Liver (tissue), 9 donors: Measurements from ENCODE around the gene CTNNBL1. TPM values are rescaled to one million over a fixed set of nuclear protein-coding genes. Genes with fewer than 3 reads are reported as not detected.

Source experiments
- DNase-seq: peaks from one replicate; pipeline ENCODE4 v3.0.0-alpha.2; 2017; ENCODE audit warnings: low spot score
- H3K27ac ChIP-seq, 2 donors: one replicate each; pipeline ENCODE4 v1.7.0; 2013; ENCODE audit warnings: inconsistent platforms in 2 of 2, low read length in 2 of 2, control low read depth in 1 of 2, low read depth in 1 of 2, mild to moderate bottlenecking in 1 of 2
- H3K27me3 ChIP-seq, 4 donors: one replicate each; pipeline versions ENCODE4 v1.6.1 to v1.7.0; 2013; ENCODE audit warnings: low read length in 3 of 4, inconsistent platforms in 1 of 4, mild to moderate bottlenecking in 1 of 4, moderate library complexity in 1 of 4; ENCODE audit not compliant: control insufficient read depth in 4 of 4, insufficient read depth in 4 of 4
- H3K36me3 ChIP-seq, 4 donors: one replicate each; pipeline versions ENCODE4 v1.6.1 to v1.7.0; 2013; ENCODE audit warnings: low read length in 3 of 4, mild to moderate bottlenecking in 3 of 4, low read depth in 1 of 4, moderate library complexity in 1 of 4; ENCODE audit not compliant: control insufficient read depth in 4 of 4, insufficient read depth in 3 of 4
- H3K4me1 ChIP-seq, 4 donors: one replicate each; pipeline versions ENCODE4 v1.6.1 to v1.7.0; 2013; ENCODE audit warnings: low read length in 3 of 4, mild to moderate bottlenecking in 3 of 4, moderate library complexity in 1 of 4; ENCODE audit not compliant: control insufficient read depth in 4 of 4, insufficient read depth in 4 of 4
- H3K4me3 ChIP-seq, 3 donors: one replicate each; pipeline versions ENCODE4 v1.6.1 to v1.7.0; 2013; ENCODE audit warnings: low read length in 3 of 3, control low read depth in 1 of 3, low read depth in 1 of 3, mild to moderate bottlenecking in 1 of 3
- H3K9ac ChIP-seq, 2 donors: one replicate each; pipeline ENCODE4 v1.7.0; 2013; ENCODE audit warnings: low read length in 2 of 2, mild to moderate bottlenecking in 2 of 2, moderate library complexity in 2 of 2, control low read depth in 1 of 2, low read depth in 1 of 2
- H3K9me3 ChIP-seq, 4 donors: one replicate each; pipeline versions ENCODE4 v1.6.1 to v1.7.0; 2013; ENCODE audit warnings: low read length in 3 of 4; ENCODE audit not compliant: control insufficient read depth in 4 of 4
- EGR1 ChIP-seq, 2 donors: IDR thresholded peaks; 2 replicates each; pipeline ENCODE4 v1.6.1; 2016 to 2018; ENCODE audit warnings: antibody characterized with exemption in 2 of 2, low read depth in 2 of 2
- FOXA1 ChIP-seq: IDR thresholded peaks from 2 replicates; pipeline ENCODE4 v1.6.1; 2016; ENCODE audit warnings: antibody characterized with exemption
- FOXA2 ChIP-seq: IDR thresholded peaks from 2 replicates; pipeline ENCODE4 v1.6.1; 2016; ENCODE audit warnings: antibody characterized with exemption
- GABPA ChIP-seq, 2 donors: IDR thresholded peaks in 1 of 2; conservative IDR thresholded peaks in 1 of 2; 2 replicates each; pipeline ENCODE4 v1.6.1; 2016; ENCODE audit warnings: antibody characterized with exemption in 2 of 2, mild to moderate bottlenecking in 1 of 2, moderate library complexity in 1 of 2
- HNF4A ChIP-seq, 2 donors: conservative IDR thresholded peaks; 2 replicates each; pipeline ENCODE4 v1.6.1; 2016; ENCODE audit warnings: antibody characterized with exemption in 2 of 2, mild to moderate bottlenecking in 2 of 2
- HNF4G ChIP-seq: IDR thresholded peaks from 2 replicates; pipeline ENCODE4 v1.6.1; 2016; ENCODE audit warnings: antibody characterized with exemption
- JUND ChIP-seq, 2 donors: IDR thresholded peaks; 2 replicates each; pipeline ENCODE4 v1.6.1; 2016; ENCODE audit warnings: antibody characterized with exemption in 2 of 2
- NR2F2 ChIP-seq: IDR thresholded peaks from 2 replicates; pipeline ENCODE4 v1.6.1; 2016; ENCODE audit warnings: antibody characterized with exemption
- RAD21 ChIP-seq, 2 donors: IDR thresholded peaks; 2 replicates each; pipeline ENCODE4 v1.6.1; 2016; ENCODE audit warnings: antibody characterized with exemption in 2 of 2, mild to moderate bottlenecking in 2 of 2
- RXRA ChIP-seq, 2 donors: IDR thresholded peaks; 2 replicates each; pipeline ENCODE4 v1.6.1; 2017 to 2018; ENCODE audit warnings: antibody characterized with exemption in 2 of 2, mild to moderate bottlenecking in 1 of 2
- SP1 ChIP-seq: IDR thresholded peaks from 2 replicates; pipeline ENCODE4 v1.6.1; 2018; ENCODE audit warnings: antibody characterized with exemption, mild to moderate bottlenecking
- TAF1 ChIP-seq: conservative IDR thresholded peaks from 2 replicates; pipeline ENCODE4 v1.6.1; 2016; ENCODE audit warnings: antibody characterized with exemption, mild to moderate bottlenecking
- YY1 ChIP-seq: IDR thresholded peaks from 2 replicates; pipeline ENCODE4 v1.6.1; 2016; ENCODE audit warnings: antibody characterized with exemption, mild to moderate bottlenecking
- WGBS: extraction: QIAGEN DNeasy Blood & Tissue Kit; methylation state at CpG from one replicate; pipeline ENCODE4 v1.1.7; 2013; 5-methylcytosine and 5-hydroxymethylcytosine counted together
- polyA plus RNA-seq, 2 donors: library from polyadenylated mRNA; stranded (reverse) in 1 of 2; unstranded in 1 of 2; fragments of 200-250 nt in 1 of 2; fragments of >200 nt in 1 of 2; fragmentation: Nextera tagmentation in 1 of 2; extraction: Ambion mirVana in 1 of 2; gene quantifications; one replicate each; pipeline versions ENCODE4 v1.2.1 to v1.2.3, GENCODE V29; 2013 to 2015
- total RNA-seq, 2 donors: library from RNA; depleted of rRNA; stranded (reverse); fragments of >200 nt; gene quantifications; one replicate each; pipeline ENCODE4 v1.2.3, GENCODE V29; 2014
- TF ChIP-seq, protein P1 (sequence below): IDR thresholded peaks from 2 replicates; pipeline ENCODE4 v1.6.1; 2016; ENCODE audit warnings: antibody characterized with exemption
- TF ChIP-seq, protein P2 (sequence below): IDR thresholded peaks from 2 replicates; pipeline ENCODE4 v1.6.1; 2016; ENCODE audit warnings: antibody characterized with exemption
- TF ChIP-seq, protein P3 (sequence below): IDR thresholded peaks from 2 replicates; pipeline ENCODE4 v1.6.1; 2016; ENCODE audit warnings: antibody characterized with exemption
- TF ChIP-seq, protein P4 (sequence below): fragments of 150-350 bp; IDR thresholded peaks from 2 replicates; pipeline ENCODE4 v1.5.1; 2017; ENCODE audit warnings: improper control_type of control experiment, low read depth, low read length; ENCODE audit not compliant: missing input control
- TF ChIP-seq, protein P5 (sequence below): IDR thresholded peaks from 2 replicates; pipeline ENCODE4 v1.6.1; 2016; ENCODE audit warnings: antibody characterized with exemption, mild to moderate bottlenecking
- donor health status: healthy.
- donor health status: healthy.
- donor health status: healthy.
- donor health status: healthy.
- donor health status: healthy.

Gene CTNNBL1
- total and polyA plus RNA-seq, 4 donors, result 18.3 to 25.4 (median 20.3) TPM

DNA sequence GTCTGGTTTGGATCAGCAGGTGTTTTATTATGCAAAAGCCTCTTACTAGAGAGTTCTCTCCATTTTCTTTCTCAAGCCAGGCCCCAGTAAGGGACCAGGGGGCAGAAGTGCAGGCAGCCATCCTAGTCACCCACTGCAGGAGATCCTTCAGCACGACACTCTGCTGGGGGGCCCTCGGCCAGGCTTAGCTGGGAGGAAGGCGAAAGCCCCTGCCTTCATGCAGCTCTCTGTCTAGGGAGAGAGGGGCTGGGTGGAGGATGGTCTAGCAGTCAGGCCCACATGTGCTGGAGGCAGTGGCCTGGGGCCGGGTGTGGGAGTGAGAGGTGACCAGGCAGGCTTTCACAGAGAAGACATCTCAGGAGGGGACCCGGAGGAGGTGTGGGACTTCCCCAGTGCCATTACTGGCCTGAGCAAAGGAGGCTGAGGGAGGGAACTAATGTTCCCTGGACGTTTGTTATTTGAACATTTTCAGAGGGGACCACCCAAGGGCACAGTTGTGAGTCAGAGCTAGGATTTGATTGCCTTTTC lies 175.6 kb downstream of the CTNNBL1 start:
- no peaks in the 10 kb centered on the region for H3K9me3 ChIP-seq
- H3K9ac ChIP-seq, result no peak overlapping the region
- H3K36me3 ChIP-seq, result peaks cover 8 to 61% (median 20%) of the 10 kb centered on the region in 4 donors
- no peak overlapping the region for H3K4me3 ChIP-seq
- DNase-seq, result no peak
- H3K27me3 ChIP-seq, result no peaks in the 10 kb centered on the region
- peaks cover 0 to 9% (median 2%) of the 10 kb centered on the region in 4 donors for H3K4me1 ChIP-seq
- WGBS, result 95% methylated on average over 6 of the region's 6 CpGs
- TF ChIP-seq FOXA2 (no peak), EGR1 (IDR thresholded peaks at IDR 0.05; ENCODE audit: low read depth in 2 of 2) (no peak), HNF4A (conservative IDR thresholded peaks at IDR 0.05) (no peak), HNF4G (no peak), RAD21 (IDR thresholded peaks at IDR 0.05) (no peak), RXRA (IDR thresholded peaks at IDR 0.05) (no peak), GABPA (IDR thresholded peaks at IDR 0.05 in 1 of 2, conservative IDR thresholded peaks at IDR 0.05 in 1 of 2) (no peak), NR2F2 (no peak), JUND (IDR thresholded peaks at IDR 0.05) (no peak), FOXA1 (no peak), YY1 (no peak), SP1 (no peak), TAF1 (no peak)
- TF ChIP-seq, protein P1, sequence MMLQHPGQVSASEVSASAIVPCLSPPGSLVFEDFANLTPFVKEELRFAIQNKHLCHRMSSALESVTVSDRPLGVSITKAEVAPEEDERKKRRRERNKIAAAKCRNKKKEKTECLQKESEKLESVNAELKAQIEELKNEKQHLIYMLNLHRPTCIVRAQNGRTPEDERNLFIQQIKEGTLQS, result no peak
- TF ChIP-seq, protein P2, sequence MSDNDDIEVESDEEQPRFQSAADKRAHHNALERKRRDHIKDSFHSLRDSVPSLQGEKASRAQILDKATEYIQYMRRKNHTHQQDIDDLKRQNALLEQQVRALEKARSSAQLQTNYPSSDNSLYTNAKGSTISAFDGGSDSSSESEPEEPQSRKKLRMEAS, result no peak
- TF ChIP-seq, protein P3, sequence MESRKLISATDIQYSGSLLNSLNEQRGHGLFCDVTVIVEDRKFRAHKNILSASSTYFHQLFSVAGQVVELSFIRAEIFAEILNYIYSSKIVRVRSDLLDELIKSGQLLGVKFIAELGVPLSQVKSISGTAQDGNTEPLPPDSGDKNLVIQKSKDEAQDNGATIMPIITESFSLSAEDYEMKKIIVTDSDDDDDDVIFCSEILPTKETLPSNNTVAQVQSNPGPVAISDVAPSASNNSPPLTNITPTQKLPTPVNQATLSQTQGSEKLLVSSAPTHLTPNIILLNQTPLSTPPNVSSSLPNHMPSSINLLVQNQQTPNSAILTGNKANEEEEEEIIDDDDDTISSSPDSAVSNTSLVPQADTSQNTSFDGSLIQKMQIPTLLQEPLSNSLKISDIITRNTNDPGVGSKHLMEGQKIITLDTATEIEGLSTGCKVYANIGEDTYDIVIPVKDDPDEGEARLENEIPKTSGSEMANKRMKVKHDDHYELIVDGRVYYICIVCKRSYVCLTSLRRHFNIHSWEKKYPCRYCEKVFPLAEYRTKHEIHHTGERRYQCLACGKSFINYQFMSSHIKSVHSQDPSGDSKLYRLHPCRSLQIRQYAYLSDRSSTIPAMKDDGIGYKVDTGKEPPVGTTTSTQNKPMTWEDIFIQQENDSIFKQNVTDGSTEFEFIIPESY, result no peak
- TF ChIP-seq, protein P4, sequence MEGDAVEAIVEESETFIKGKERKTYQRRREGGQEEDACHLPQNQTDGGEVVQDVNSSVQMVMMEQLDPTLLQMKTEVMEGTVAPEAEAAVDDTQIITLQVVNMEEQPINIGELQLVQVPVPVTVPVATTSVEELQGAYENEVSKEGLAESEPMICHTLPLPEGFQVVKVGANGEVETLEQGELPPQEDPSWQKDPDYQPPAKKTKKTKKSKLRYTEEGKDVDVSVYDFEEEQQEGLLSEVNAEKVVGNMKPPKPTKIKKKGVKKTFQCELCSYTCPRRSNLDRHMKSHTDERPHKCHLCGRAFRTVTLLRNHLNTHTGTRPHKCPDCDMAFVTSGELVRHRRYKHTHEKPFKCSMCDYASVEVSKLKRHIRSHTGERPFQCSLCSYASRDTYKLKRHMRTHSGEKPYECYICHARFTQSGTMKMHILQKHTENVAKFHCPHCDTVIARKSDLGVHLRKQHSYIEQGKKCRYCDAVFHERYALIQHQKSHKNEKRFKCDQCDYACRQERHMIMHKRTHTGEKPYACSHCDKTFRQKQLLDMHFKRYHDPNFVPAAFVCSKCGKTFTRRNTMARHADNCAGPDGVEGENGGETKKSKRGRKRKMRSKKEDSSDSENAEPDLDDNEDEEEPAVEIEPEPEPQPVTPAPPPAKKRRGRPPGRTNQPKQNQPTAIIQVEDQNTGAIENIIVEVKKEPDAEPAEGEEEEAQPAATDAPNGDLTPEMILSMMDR, result no peak
- TF ChIP-seq, protein P5, sequence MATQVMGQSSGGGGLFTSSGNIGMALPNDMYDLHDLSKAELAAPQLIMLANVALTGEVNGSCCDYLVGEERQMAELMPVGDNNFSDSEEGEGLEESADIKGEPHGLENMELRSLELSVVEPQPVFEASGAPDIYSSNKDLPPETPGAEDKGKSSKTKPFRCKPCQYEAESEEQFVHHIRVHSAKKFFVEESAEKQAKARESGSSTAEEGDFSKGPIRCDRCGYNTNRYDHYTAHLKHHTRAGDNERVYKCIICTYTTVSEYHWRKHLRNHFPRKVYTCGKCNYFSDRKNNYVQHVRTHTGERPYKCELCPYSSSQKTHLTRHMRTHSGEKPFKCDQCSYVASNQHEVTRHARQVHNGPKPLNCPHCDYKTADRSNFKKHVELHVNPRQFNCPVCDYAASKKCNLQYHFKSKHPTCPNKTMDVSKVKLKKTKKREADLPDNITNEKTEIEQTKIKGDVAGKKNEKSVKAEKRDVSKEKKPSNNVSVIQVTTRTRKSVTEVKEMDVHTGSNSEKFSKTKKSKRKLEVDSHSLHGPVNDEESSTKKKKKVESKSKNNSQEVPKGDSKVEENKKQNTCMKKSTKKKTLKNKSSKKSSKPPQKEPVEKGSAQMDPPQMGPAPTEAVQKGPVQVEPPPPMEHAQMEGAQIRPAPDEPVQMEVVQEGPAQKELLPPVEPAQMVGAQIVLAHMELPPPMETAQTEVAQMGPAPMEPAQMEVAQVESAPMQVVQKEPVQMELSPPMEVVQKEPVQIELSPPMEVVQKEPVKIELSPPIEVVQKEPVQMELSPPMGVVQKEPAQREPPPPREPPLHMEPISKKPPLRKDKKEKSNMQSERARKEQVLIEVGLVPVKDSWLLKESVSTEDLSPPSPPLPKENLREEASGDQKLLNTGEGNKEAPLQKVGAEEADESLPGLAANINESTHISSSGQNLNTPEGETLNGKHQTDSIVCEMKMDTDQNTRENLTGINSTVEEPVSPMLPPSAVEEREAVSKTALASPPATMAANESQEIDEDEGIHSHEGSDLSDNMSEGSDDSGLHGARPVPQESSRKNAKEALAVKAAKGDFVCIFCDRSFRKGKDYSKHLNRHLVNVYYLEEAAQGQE, result no peak
- H3K27ac ChIP-seq, result no peak overlapping the region
